DND-41 (cell line): ENCODE data around the gene SFXN2.
"Not testable (repeated sequence)": the region's sequence is repeated elsewhere in the genome, so short reads cannot be mapped to it uniquely, and the experiment has no call there.

ENCODE experiments used
- ATAC-seq: fragments of 200-7000 bp; cut with Tn5 transposase; 3 replicates; pipeline ENCODE4 v1.9.1; 2021; ENCODE audit warnings: low read depth; ENCODE audit not compliant: insufficient read depth
- DNase-seq: peaks from one replicate; pipeline ENCODE4 v3.0.0-alpha.2; 2020
- H2AFZ ChIP-seq: 2 replicates; pipeline ENCODE4 v1.6.0; 2012; ENCODE audit warnings: low read depth, low read length
- H3K27ac ChIP-seq: 2 replicates; pipeline ENCODE4 v1.5.1; 2012; ENCODE audit warnings: low read length, inconsistent platforms
- H3K27me3 ChIP-seq: fragments of 200-600 bp; sonication (generic); 2 replicates; pipeline ENCODE4 v1.6.0; 2012; ENCODE audit warnings: low read length, mild to moderate bottlenecking, inconsistent platforms; ENCODE audit not compliant: insufficient read depth, poor library complexity
- H3K36me3 ChIP-seq: 2 replicates; pipeline ENCODE4 v1.5.1; 2012; ENCODE audit warnings: low read length, inconsistent platforms; ENCODE audit not compliant: insufficient read depth
- H3K4me1 ChIP-seq: 2 replicates; pipeline ENCODE4 v1.5.1; 2012; ENCODE audit warnings: mild to moderate bottlenecking, low read length; ENCODE audit not compliant: insufficient read depth
- H3K4me2 ChIP-seq: 2 replicates; pipeline ENCODE4 v1.6.0; 2012; ENCODE audit warnings: mild to moderate bottlenecking, moderate library complexity, low read length, inconsistent platforms; ENCODE audit not compliant: insufficient read depth
- H3K4me3 ChIP-seq, 2 experiments: fragments of 200-600 bp in 1 of 2; shearing (Covaris generic) in 1 of 2; 2 replicates each; pipeline ENCODE4 v1.5.1; 2012 to 2016; ENCODE audit warnings: inconsistent platforms in 2 of 2, low read length in 2 of 2, mild to moderate bottlenecking in 2 of 2, low read depth in 1 of 2, moderate library complexity in 1 of 2
- H3K79me2 ChIP-seq: 2 replicates; pipeline ENCODE4 v1.6.0; 2012; ENCODE audit warnings: low read length, inconsistent platforms; ENCODE audit not compliant: insufficient read depth
- H3K9ac ChIP-seq: 2 replicates; pipeline ENCODE4 v1.6.0; 2012; ENCODE audit warnings: low read depth, mild to moderate bottlenecking, inconsistent platforms, low read length, moderate library complexity
- H3K9me3 ChIP-seq: 2 replicates; pipeline ENCODE4 v1.5.1; 2012; ENCODE audit warnings: low read length, moderate library complexity, mild to moderate bottlenecking, inconsistent platforms; ENCODE audit not compliant: insufficient read depth, severe bottlenecking
- H4K20me1 ChIP-seq: 2 replicates; pipeline ENCODE4 v1.6.0; 2012; ENCODE audit warnings: low read length; ENCODE audit not compliant: insufficient read depth
- CTCF ChIP-seq: IDR thresholded peaks from 2 replicates; pipeline ENCODE4 v1.5.1; 2012; ENCODE audit warnings: borderline replicate concordance, low read length, moderate library complexity, mild to moderate bottlenecking; ENCODE audit not compliant: poor library complexity, severe bottlenecking; ENCODE audit errors: extremely low read depth
- EZH2 ChIP-seq: IDR thresholded peaks from 3 replicates; pipeline ENCODE4 v1.6.1; 2012; ENCODE audit warnings: borderline replicate concordance, low read depth, mild to moderate bottlenecking, moderate library complexity, low read length, inconsistent platforms; ENCODE audit not compliant: severe bottlenecking

Gene SFXN2

GRCh38 chr10:102752934-102753664 lies 38.7 kb downstream of the SFXN2 start:
- peak; percentile 51 for DNase-seq

GRCh38 chr10:102753718-102754117 lies 39.3 kb downstream of the SFXN2 start:
- no peak for ATAC-seq
- peaks cover 82% of the 10 kb centered on the region for H3K79me2 ChIP-seq
- no peak overlapping the region for H3K4me2 ChIP-seq
- TF ChIP-seq EZH2: no peak
- H3K4me1 ChIP-seq: peaks cover 9% of the 10 kb centered on the region
- H3K9me3 ChIP-seq: no peaks in the 10 kb centered on the region
- no peaks in the 10 kb centered on the region for H3K27me3 ChIP-seq
- peaks cover 8% of the 10 kb centered on the region; the same call in 1 of the 2 replicates for H4K20me1 ChIP-seq
- DNase-seq: no peak
- H3K27ac ChIP-seq: no peak overlapping the region
- H3K36me3 ChIP-seq: no peaks in the 10 kb centered on the region
- no peak overlapping the region for H2AFZ ChIP-seq
- no peak overlapping the region for H3K4me3 ChIP-seq
- H3K9ac ChIP-seq: no peak overlapping the region

More at GRCh38 chr10:102752934-102753664, 38.7 kb downstream of the SFXN2 start:
- peaks cover 12% of the 10 kb centered on the region; the same call in 1 of the 2 replicates for H4K20me1 ChIP-seq
- H3K9ac ChIP-seq: no peak overlapping the region
- H3K4me3 ChIP-seq: no peak overlapping the region
- peaks cover 9% of the 10 kb centered on the region for H3K4me1 ChIP-seq
- H2AFZ ChIP-seq: no peak overlapping the region
- no peaks in the 10 kb centered on the region for H3K27me3 ChIP-seq
- H3K27ac ChIP-seq: no peak overlapping the region; the same call in 1 of the 2 replicates
- H3K4me2 ChIP-seq: no peak overlapping the region
- TF ChIP-seq EZH2 (no peak), CTCF (peak; percentile 69)
- peak; percentile 91 for ATAC-seq
- H3K36me3 ChIP-seq: no peaks in the 10 kb centered on the region
- H3K79me2 ChIP-seq: peaks cover 82% of the 10 kb centered on the region
- H3K9me3 ChIP-seq: no peaks in the 10 kb centered on the region

- no peaks in the 10 kb centered on the region for H3K9me3 ChIP-seq
- H3K4me3 ChIP-seq: no peak overlapping the region
- DNase-seq (no peak), ATAC-seq (peak; percentile 36; the same call in 1 of the 3 replicates)
- H2AFZ ChIP-seq: no peak overlapping the region
- peaks cover 7% of the 10 kb centered on the region; the same call in 1 of the 2 replicates for H4K20me1 ChIP-seq
- peaks cover 78% of the 10 kb centered on the region for H3K79me2 ChIP-seq
- TF ChIP-seq CTCF: no peak
- peak overlapping the region; percentile 33 for H3K27ac ChIP-seq
- H3K4me2 ChIP-seq: no peak overlapping the region
- H3K4me1 ChIP-seq: peaks cover 9% of the 10 kb centered on the region
- H3K36me3 ChIP-seq: 0 out of 2 replicates have a peak, but pooled peaks cover under 1% of the 10 kb centered on the region
- no peak overlapping the region for H3K9ac ChIP-seq
- no peaks in the 10 kb centered on the region for H3K27me3 ChIP-seq
Measured at GRCh38 chr10:102757323-102757722, 42.9 kb downstream of the SFXN2 start.

- Histone ChIP-seq H3K9me3 (no peaks in the 10 kb centered on the region), H4K20me1 (peaks cover 4% of the 10 kb centered on the region; the same call in 1 of the 2 replicates), H2AFZ (no peak overlapping the region), H3K4me3 (no peak overlapping the region), H3K79me2 (peaks cover 75% of the 10 kb centered on the region), H3K9ac (no peak overlapping the region), H3K27me3 (no peaks in the 10 kb centered on the region), H3K36me3 (peaks cover 6% of the 10 kb centered on the region; the same call in 1 of the 2 replicates), H3K4me1 (peaks cover 9% of the 10 kb centered on the region), H3K27ac (no peak overlapping the region), H3K4me2 (no peak overlapping the region)
- no peak for DNase-seq
- no peak for TF ChIP-seq EZH2
- TF ChIP-seq CTCF: no peak
- no peak for ATAC-seq
Measured at GRCh38 chr10:102758240-102758932, 44.0 kb downstream of the SFXN2 start.

- not testable (repeated sequence) for H3K36me3 ChIP-seq, ATAC-seq, H3K4me2 ChIP-seq, H4K20me1 ChIP-seq, H2AFZ ChIP-seq, DNase-seq, H3K4me3 ChIP-seq, H3K9ac ChIP-seq, H3K27ac ChIP-seq, H3K27me3 ChIP-seq, H3K9me3 ChIP-seq, H3K4me1 ChIP-seq
- H3K79me2 ChIP-seq: peaks cover 74% of the 10 kb centered on the region
Measured at GRCh38 chr10:102758933-102759262, 44.5 kb downstream of the SFXN2 start.
